Measurements from ENCODE around the gene C19orf47.
A peak's percentile ranks its signal among the peaks of the same experiment; 100 is the strongest.

Gene C19orf47

GRCh38 chr19:40348125-40348913 lies at the start of gene C19orf47, which contains the start of gene PLD3:
C19orf47 (minus strand) TSS chr19:40348397; CDS start chr19:40341857, 6,540 bp downstream.
PLD3 (plus strand) TSS chr19:40348695; CDS start chr19:40366484, 17,789 bp downstream.
- peak within 1 kb of the TSS; percentile 95 for H3K4me3 ChIP-seq (ENCODE audit: low read depth, low read length)
- TF ChIP-seq CTCF (IDR thresholded peaks at IDR 0.05; ENCODE audit: low read depth, low read length), result no peak
- in situ Hi-C loops (cut with HindIII; ENCODE audit: low sequenced_read_pairs), result no loop called here
- peak; percentile 100 for DNase-seq (ENCODE audit: low read depth, low spot score)

- TF ChIP-seq CTCF (IDR thresholded peaks at IDR 0.05; ENCODE audit: low read depth, low read length), result no peak
- H3K4me3 ChIP-seq (ENCODE audit: low read depth, low read length), result no peak overlapping the region
- no peak for DNase-seq (ENCODE audit: low read depth, low spot score)
- in situ Hi-C loops (cut with HindIII; ENCODE audit: low sequenced_read_pairs), result no loop called here
Measured at GRCh38 chr19:40397568-40397906, 49.3 kb upstream of the C19orf47 start.

- in situ Hi-C loops (cut with HindIII; ENCODE audit: low sequenced_read_pairs), result no loop called here
- DNase-seq (ENCODE audit: low read depth, low spot score), result no peak
- H3K4me3 ChIP-seq (ENCODE audit: low read depth, low read length), result no peak overlapping the region
- TF ChIP-seq CTCF (IDR thresholded peaks at IDR 0.05; ENCODE audit: low read depth, low read length), result no peak
Measured at GRCh38 chr19:40396886-40397567, 48.8 kb upstream of the C19orf47 start.

- in situ Hi-C loops (cut with HindIII; ENCODE audit: low sequenced_read_pairs), result no loop called here
- DNase-seq (ENCODE audit: low read depth, low spot score), result no peak
- H3K4me3 ChIP-seq (ENCODE audit: low read depth, low read length), result no peak overlapping the region
- no peak for TF ChIP-seq CTCF (IDR thresholded peaks at IDR 0.05; ENCODE audit: low read depth, low read length)
Measured at GRCh38 chr19:40395956-40396355, 47.8 kb upstream of the C19orf47 start.

GRCh38 chr19:40394816-40395210 lies 46.6 kb upstream of the C19orf47 start:
- no peak overlapping the region for H3K4me3 ChIP-seq (ENCODE audit: low read depth, low read length)
- DNase-seq (ENCODE audit: low read depth, low spot score), result no peak
- TF ChIP-seq CTCF (IDR thresholded peaks at IDR 0.05; ENCODE audit: low read depth, low read length), result no peak
- in situ Hi-C loops (cut with HindIII; ENCODE audit: low sequenced_read_pairs), result no loop called here

- H3K4me3 ChIP-seq (ENCODE audit: low read depth, low read length), result no peak overlapping the region
- no peak for TF ChIP-seq CTCF (IDR thresholded peaks at IDR 0.05; ENCODE audit: low read depth, low read length)
- in situ Hi-C loops (cut with HindIII; ENCODE audit: low sequenced_read_pairs), result no loop called here
- no peak for DNase-seq (ENCODE audit: low read depth, low spot score)
Measured at GRCh38 chr19:40393894-40394815, 46.0 kb upstream of the C19orf47 start.
